Measurements from ENCODE around the gene GPR142. TPM values are rescaled to one million over a fixed set of nuclear protein-coding genes. Genes with fewer than 3 reads are reported as not detected.

The GPR142 gene
- total RNA-seq, 1 experiment from 2014 or later = 0.33 TPM

DNA sequence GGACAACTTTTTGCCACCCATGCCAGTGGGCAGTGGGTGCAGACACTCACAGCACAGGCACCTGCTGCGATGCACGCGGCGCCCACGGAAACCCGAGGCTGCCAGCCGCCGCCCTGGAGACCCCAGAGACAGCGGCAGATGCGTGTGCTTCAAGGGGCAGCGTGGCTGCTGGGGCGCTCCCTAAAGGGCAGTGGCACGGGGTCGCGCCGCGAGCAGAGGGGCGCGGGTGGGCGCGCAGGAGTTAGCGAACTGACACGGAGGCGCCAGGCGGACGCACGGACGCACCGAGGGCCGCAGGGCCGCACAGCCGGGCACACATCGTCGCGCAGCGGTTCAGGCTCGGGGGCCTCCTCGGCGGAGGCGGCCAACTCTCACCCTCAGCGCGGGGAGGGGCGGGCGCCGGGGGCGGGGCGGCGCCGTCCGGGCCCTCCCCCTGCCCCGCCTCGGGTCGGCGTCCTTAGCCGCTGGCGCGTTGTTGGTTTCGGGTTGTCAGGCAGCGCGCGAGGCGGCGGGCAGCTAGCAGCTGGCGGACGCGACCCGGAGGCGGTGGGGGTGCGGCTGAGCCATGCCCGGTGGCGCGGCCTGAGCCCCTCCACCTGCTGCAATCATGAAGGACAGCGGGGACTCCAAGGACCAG lies 41.4 kb upstream of the GPR142 start, which contains the start of gene KIF19:
TSS of gene KIF19 (plus strand) at position 484 of the 637 bp plus-strand sequence. CDS start at position 608, 124 bp downstream.
- H3K27me3 ChIP-seq (ENCODE audit: insufficient read depth, low read length) = no peaks in the 10 kb centered on the region; the same call in 1 of the 2 replicates
- no peak within 1 kb of the TSS for H4K5ac ChIP-seq (ENCODE audit: insufficient read length, low read depth, low read length)
- H3K4me1 ChIP-seq (ENCODE audit: insufficient read depth, low read length) = no peaks in the 10 kb centered on the region
- TF ChIP-seq, protein P1, sequence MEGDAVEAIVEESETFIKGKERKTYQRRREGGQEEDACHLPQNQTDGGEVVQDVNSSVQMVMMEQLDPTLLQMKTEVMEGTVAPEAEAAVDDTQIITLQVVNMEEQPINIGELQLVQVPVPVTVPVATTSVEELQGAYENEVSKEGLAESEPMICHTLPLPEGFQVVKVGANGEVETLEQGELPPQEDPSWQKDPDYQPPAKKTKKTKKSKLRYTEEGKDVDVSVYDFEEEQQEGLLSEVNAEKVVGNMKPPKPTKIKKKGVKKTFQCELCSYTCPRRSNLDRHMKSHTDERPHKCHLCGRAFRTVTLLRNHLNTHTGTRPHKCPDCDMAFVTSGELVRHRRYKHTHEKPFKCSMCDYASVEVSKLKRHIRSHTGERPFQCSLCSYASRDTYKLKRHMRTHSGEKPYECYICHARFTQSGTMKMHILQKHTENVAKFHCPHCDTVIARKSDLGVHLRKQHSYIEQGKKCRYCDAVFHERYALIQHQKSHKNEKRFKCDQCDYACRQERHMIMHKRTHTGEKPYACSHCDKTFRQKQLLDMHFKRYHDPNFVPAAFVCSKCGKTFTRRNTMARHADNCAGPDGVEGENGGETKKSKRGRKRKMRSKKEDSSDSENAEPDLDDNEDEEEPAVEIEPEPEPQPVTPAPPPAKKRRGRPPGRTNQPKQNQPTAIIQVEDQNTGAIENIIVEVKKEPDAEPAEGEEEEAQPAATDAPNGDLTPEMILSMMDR (conservative IDR thresholded peaks at IDR 0.05) = no peak
- H4K20me1 ChIP-seq (ENCODE audit: control insufficient read depth, insufficient read depth, insufficient read length) = no peaks in the 10 kb centered on the region
- no peak within 1 kb of the TSS for H2BK120ac ChIP-seq (ENCODE audit: low read depth, low read length, poor library complexity, severe bottlenecking)
- H2BK12ac ChIP-seq (ENCODE audit: insufficient read length, low read depth, low read length) = no peak within 1 kb of the TSS
- H2AFZ ChIP-seq (ENCODE audit: low read length) = no peak within 1 kb of the TSS
- no peaks in the 10 kb centered on the region for H3K79me2 ChIP-seq (ENCODE audit: insufficient read depth, low read length)
- H2BK5ac ChIP-seq (ENCODE audit: insufficient read length, low read length) = no peak within 1 kb of the TSS
- no peak within 1 kb of the TSS for H3K23ac ChIP-seq (ENCODE audit: insufficient read length, low read depth, low read length)
- no CpG with 5 or more reads among the region's 73 CpGs for WGBS (ENCODE audit: extremely low coverage, insufficient read length, low lambda C conversion rate)
- no peaks in the 10 kb centered on the region for H3K79me1 ChIP-seq (ENCODE audit: insufficient read depth, low read depth, low read length, poor library complexity, severe bottlenecking)
- peaks cover 6% of the 10 kb centered on the region for H3K23me2 ChIP-seq (ENCODE audit: insufficient read length, low read depth, low read length, poor library complexity, severe bottlenecking)
- no peaks in the 10 kb centered on the region for H3K9me3 ChIP-seq (ENCODE audit: control insufficient read depth, low read depth, low read length)
- H4K91ac ChIP-seq (ENCODE audit: insufficient read length, low read depth, low read length) = no peak within 1 kb of the TSS
- no peak within 1 kb of the TSS for H3T11ph ChIP-seq (ENCODE audit: low read length)
- H3K9ac ChIP-seq (ENCODE audit: extremely low read depth, insufficient read length, low read length) = no peak within 1 kb of the TSS
- H2BK20ac ChIP-seq (ENCODE audit: low read depth, low read length, poor library complexity, severe bottlenecking) = no peak within 1 kb of the TSS
- DNase-seq = peak; percentile 83
- H2BK15ac ChIP-seq (ENCODE audit: low read depth, low read length) = no peak within 1 kb of the TSS; the same call in 1 of the 2 replicates
- H3K27ac ChIP-seq (ENCODE audit: insufficient read length, low read depth, low read length) = no peak within 1 kb of the TSS
- no peak within 1 kb of the TSS for H3K4ac ChIP-seq (ENCODE audit: low read depth, low read length)
- Mint-ChIP-seq H3K36me3 (ENCODE audit: insufficient read depth in 1 of 3, low read depth in 3 of 3) (no peaks in the 10 kb centered on the region; a peak in 1 of 7 replicates), H3K4me3 (peak within 1 kb of the TSS; percentile 51 to 78), H3K27ac (peak within 1 kb of the TSS in 1 of 3 experiments; percentile 66; a peak in 1 of 7 replicates), H3K9me3 (no peaks in the 10 kb centered on the region), H3K4me1 (peaks cover 17 to 30% of the 10 kb centered on the region in 2 experiments), H3K27me3 (ENCODE audit: low read depth) (peaks cover 93% of the 10 kb centered on the region)
- no peak within 1 kb of the TSS for H3K18ac ChIP-seq (ENCODE audit: insufficient read length, low read depth, low read length)
- H3K14ac ChIP-seq (ENCODE audit: insufficient read depth, low read length) = peak within 1 kb of the TSS; percentile 17; the same call in 1 of the 2 replicates
- H3K56ac ChIP-seq (ENCODE audit: insufficient read length, low read depth, low read length) = no peak within 1 kb of the TSS
- no peak within 1 kb of the TSS for H4K8ac ChIP-seq (replicated peaks; ENCODE audit: insufficient read length, low read depth, low read length)
- H3K4me2 ChIP-seq (ENCODE audit: insufficient read depth, insufficient read length, low read length) = peak within 1 kb of the TSS; percentile 71
- no peak within 1 kb of the TSS for H2AK5ac ChIP-seq (ENCODE audit: insufficient read length, low read length)
